H1 (cell line): ENCODE results near the gene PAK2. TPM values are rescaled to one million over a fixed set of nuclear protein-coding genes. Genes with fewer than 3 reads are reported as not detected.

Experiments
- CTBP2 ChIP-seq: IDR thresholded peaks from 2 replicates; pipeline ENCODE4 v1.7.0; 2011; ENCODE audit warnings: borderline replicate concordance, mild to moderate bottlenecking, moderate library complexity, mixed read lengths, low read length; ENCODE audit not compliant: insufficient read depth, insufficient read length
- GTF2F1 ChIP-seq: IDR thresholded peaks from 2 replicates; pipeline ENCODE4 v1.6.1; 2012; ENCODE audit warnings: low read depth, low read length, improper control_type of control experiment, borderline replicate concordance
- RAD21 ChIP-seq, 2 experiments: IDR thresholded peaks in 1 of 2; conservative IDR thresholded peaks in 1 of 2; 2 replicates each; pipeline ENCODE4 v1.6.1; 2011; ENCODE audit warnings: low read depth in 2 of 2, low read length in 2 of 2, improper control_type of control experiment in 1 of 2, inconsistent platforms in 1 of 2, mild to moderate bottlenecking in 1 of 2, moderate library complexity in 1 of 2
- SIX5 ChIP-seq: IDR thresholded peaks from 2 replicates; pipeline ENCODE4 v1.6.1; 2011; ENCODE audit warnings: mild to moderate bottlenecking, low read depth, low read length
- SP1 ChIP-seq: IDR thresholded peaks from 2 replicates; pipeline ENCODE4 v1.6.1; 2011; ENCODE audit warnings: low read depth, low read length
- TEAD4 ChIP-seq: IDR thresholded peaks from 2 replicates; pipeline ENCODE4 v1.6.1; 2012; ENCODE audit warnings: low read depth, low read length, inconsistent platforms, mixed read lengths
- YY1 ChIP-seq: IDR thresholded peaks from 2 replicates; pipeline ENCODE4 v1.6.1; 2011; ENCODE audit warnings: low read depth, mild to moderate bottlenecking, low read length
- polyA plus RNA-seq, 7 experiments: library from polyadenylated mRNA; depleted of rRNA in 3 of 7; stranded (reverse) in 5 of 7; unstranded in 2 of 7; fragments of >200 nt in 5 of 7; fragments of 200-250 nt in 2 of 7; gene quantifications; 1 replicate in 5 of 7; 2 replicates in 1 of 7; 4 replicates in 1 of 7; pipeline versions ENCODE4 v1.2.1 to v1.2.3, GENCODE V29; 2011 to 2013; ENCODE audit warnings: missing spikeins in 2 of 7, mixed read lengths in 2 of 7
- total RNA-seq: library from RNA; stranded (reverse); fragmentation: NEBNext Ultra II Directional; extraction: Animal tissue kit (Norgen Biotek cat#: 25700); gene quantifications from 2 replicates; pipeline ENCODE4 v1.2.1, GENCODE V29; 2021
- TF ChIP-seq, protein P1 (sequence below): fragments of 300-600 bp; sonication (generic); IDR thresholded peaks from 2 replicates; pipeline ENCODE4 v1.7.1; 2012; ENCODE audit warnings: low read length, moderate library complexity, mild to moderate bottlenecking, inconsistent platforms; ENCODE audit not compliant: insufficient replicate concordance
- TF ChIP-seq, protein P2 (sequence below): IDR thresholded peaks from 2 replicates; pipeline ENCODE4 v1.6.1; 2011; ENCODE audit warnings: low read length, improper control_type of control experiment

Gene PAK2
- total and polyA plus RNA-seq, 2 of the 8 experiments (the other 6 are each of a cell fraction or from before 2014, with no cell fraction given) = 13.1 to 60.5 TPM

GRCh38 chr3:196741249-196741889 is 1.7 kb downstream of the PAK2 start (continued):
- TF ChIP-seq, protein P1, sequence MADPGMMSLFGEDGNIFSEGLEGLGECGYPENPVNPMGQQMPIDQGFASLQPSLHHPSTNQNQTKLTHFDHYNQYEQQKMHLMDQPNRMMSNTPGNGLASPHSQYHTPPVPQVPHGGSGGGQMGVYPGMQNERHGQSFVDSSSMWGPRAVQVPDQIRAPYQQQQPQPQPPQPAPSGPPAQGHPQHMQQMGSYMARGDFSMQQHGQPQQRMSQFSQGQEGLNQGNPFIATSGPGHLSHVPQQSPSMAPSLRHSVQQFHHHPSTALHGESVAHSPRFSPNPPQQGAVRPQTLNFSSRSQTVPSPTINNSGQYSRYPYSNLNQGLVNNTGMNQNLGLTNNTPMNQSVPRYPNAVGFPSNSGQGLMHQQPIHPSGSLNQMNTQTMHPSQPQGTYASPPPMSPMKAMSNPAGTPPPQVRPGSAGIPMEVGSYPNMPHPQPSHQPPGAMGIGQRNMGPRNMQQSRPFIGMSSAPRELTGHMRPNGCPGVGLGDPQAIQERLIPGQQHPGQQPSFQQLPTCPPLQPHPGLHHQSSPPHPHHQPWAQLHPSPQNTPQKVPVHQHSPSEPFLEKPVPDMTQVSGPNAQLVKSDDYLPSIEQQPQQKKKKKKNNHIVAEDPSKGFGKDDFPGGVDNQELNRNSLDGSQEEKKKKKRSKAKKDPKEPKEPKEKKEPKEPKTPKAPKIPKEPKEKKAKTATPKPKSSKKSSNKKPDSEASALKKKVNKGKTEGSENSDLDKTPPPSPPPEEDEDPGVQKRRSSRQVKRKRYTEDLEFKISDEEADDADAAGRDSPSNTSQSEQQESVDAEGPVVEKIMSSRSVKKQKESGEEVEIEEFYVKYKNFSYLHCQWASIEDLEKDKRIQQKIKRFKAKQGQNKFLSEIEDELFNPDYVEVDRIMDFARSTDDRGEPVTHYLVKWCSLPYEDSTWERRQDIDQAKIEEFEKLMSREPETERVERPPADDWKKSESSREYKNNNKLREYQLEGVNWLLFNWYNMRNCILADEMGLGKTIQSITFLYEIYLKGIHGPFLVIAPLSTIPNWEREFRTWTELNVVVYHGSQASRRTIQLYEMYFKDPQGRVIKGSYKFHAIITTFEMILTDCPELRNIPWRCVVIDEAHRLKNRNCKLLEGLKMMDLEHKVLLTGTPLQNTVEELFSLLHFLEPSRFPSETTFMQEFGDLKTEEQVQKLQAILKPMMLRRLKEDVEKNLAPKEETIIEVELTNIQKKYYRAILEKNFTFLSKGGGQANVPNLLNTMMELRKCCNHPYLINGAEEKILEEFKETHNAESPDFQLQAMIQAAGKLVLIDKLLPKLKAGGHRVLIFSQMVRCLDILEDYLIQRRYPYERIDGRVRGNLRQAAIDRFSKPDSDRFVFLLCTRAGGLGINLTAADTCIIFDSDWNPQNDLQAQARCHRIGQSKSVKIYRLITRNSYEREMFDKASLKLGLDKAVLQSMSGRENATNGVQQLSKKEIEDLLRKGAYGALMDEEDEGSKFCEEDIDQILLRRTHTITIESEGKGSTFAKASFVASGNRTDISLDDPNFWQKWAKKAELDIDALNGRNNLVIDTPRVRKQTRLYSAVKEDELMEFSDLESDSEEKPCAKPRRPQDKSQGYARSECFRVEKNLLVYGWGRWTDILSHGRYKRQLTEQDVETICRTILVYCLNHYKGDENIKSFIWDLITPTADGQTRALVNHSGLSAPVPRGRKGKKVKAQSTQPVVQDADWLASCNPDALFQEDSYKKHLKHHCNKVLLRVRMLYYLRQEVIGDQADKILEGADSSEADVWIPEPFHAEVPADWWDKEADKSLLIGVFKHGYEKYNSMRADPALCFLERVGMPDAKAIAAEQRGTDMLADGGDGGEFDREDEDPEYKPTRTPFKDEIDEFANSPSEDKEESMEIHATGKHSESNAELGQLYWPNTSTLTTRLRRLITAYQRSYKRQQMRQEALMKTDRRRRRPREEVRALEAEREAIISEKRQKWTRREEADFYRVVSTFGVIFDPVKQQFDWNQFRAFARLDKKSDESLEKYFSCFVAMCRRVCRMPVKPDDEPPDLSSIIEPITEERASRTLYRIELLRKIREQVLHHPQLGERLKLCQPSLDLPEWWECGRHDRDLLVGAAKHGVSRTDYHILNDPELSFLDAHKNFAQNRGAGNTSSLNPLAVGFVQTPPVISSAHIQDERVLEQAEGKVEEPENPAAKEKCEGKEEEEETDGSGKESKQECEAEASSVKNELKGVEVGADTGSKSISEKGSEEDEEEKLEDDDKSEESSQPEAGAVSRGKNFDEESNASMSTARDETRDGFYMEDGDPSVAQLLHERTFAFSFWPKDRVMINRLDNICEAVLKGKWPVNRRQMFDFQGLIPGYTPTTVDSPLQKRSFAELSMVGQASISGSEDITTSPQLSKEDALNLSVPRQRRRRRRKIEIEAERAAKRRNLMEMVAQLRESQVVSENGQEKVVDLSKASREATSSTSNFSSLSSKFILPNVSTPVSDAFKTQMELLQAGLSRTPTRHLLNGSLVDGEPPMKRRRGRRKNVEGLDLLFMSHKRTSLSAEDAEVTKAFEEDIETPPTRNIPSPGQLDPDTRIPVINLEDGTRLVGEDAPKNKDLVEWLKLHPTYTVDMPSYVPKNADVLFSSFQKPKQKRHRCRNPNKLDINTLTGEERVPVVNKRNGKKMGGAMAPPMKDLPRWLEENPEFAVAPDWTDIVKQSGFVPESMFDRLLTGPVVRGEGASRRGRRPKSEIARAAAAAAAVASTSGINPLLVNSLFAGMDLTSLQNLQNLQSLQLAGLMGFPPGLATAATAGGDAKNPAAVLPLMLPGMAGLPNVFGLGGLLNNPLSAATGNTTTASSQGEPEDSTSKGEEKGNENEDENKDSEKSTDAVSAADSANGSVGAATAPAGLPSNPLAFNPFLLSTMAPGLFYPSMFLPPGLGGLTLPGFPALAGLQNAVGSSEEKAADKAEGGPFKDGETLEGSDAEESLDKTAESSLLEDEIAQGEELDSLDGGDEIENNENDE = no peak
- TF ChIP-seq CTBP2 (no peak), RAD21 (IDR thresholded peaks at IDR 0.05 in 1 of 2, conservative IDR thresholded peaks at IDR 0.05 in 1 of 2; ENCODE audit: low read depth in 2 of 2, low read length in 2 of 2) (no peak), SP1 (no peak), SIX5 (no peak), TEAD4 (no peak), GTF2F1 (no peak), YY1 (no peak)
- TF ChIP-seq, protein P2, sequence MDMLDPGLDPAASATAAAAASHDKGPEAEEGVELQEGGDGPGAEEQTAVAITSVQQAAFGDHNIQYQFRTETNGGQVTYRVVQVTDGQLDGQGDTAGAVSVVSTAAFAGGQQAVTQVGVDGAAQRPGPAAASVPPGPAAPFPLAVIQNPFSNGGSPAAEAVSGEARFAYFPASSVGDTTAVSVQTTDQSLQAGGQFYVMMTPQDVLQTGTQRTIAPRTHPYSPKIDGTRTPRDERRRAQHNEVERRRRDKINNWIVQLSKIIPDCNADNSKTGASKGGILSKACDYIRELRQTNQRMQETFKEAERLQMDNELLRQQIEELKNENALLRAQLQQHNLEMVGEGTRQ = no peak
